ENCODE results near the gene KRT72. TPM values are rescaled to one million over a fixed set of nuclear protein-coding genes. Genes with fewer than 3 reads are reported as not detected.

KRT72 gene
- total and polyA plus RNA-seq, 2 donors, result not detected

DNA sequence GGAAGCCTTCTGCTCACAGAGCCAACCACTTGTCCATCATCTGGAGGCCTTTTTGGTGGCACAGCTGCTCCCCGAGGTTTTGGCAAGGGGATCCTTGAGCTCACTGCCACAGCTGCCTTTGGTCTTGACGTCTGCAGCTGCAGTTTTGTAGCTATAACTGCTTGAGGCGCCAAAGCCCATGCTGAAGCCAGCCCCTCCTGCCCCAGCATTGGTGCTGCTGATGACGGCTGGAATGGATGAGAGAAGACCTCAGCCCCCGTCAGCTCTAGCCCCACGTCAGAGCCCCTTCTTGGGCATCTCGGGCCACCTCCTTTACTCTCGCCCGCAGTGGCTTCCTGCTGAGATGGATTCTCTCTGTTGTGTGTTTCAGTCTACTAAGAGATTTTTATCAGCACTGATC lies 15.3 kb downstream of the KRT72 start:
- no peak for DNase-seq (ENCODE audit: extremely low spot score)
- Histone ChIP-seq H3K36me3 (ENCODE audit: insufficient read depth) (no peaks in the 10 kb centered on the region), H3K27ac (ENCODE audit: low read depth) (no peak overlapping the region), H3K4me1 (ENCODE audit: insufficient read depth) (no peaks in the 10 kb centered on the region), H3K4me3 (ENCODE audit: low read depth, low read length) (no peak overlapping the region)
- WGBS, result 69% methylated on average over 9 of the region's 9 CpGs

DNA sequence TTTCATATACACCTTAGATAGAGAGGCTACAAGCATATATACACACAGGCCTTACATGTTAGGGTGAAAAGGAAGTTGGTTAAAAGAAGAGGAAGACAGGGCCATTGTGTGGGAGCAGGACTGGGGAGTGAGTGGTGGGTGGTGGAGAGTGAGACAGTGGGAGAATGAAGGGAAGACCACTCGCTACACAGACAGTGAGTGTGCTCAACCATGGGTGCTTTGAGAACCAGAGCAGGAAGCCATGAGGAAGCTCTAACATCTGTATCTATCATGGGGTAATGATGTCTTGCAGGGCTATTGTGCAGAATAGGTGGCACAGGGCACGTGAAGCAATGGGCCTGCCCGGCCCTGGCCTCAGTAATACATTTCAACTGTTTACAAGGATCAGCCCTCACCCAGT lies 16.2 kb downstream of the KRT72 start:
- WGBS, result 88% methylated on average over 3 of the region's 3 CpGs
- Histone ChIP-seq H3K27ac (ENCODE audit: low read depth) (no peak overlapping the region), H3K4me1 (ENCODE audit: insufficient read depth) (no peaks in the 10 kb centered on the region), H3K36me3 (ENCODE audit: insufficient read depth) (no peaks in the 10 kb centered on the region), H3K4me3 (ENCODE audit: low read depth, low read length) (no peak overlapping the region)
- no peak for DNase-seq (ENCODE audit: extremely low spot score)

DNA sequence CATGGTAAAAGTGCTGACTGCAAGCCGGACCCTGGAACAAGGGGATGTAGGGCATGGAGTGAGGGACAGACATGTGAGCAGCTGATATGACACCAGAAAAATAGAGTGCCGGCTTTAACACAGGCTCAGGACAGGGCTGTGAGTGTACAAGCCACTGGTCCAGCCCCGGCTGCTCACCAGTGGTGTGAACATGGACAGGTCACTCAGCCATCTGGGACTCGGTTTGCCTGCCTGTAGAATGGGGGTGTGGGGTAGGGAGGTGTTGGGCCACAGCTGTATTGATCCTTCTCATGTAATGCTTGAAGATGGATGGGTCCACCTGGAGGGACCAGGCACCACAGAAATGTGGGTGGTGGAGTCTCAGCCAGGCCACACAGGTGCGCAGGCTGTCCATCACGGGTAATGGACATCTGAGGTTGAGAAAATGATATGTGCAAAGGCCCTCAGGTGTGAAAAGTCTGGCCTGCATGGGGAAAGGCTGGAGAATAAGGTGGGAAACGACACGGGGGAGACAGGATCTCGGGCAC lies 17.0 kb downstream of the KRT72 start:
- Histone ChIP-seq H3K4me3 (ENCODE audit: low read depth, low read length) (no peak overlapping the region), H3K4me1 (ENCODE audit: insufficient read depth) (no peaks in the 10 kb centered on the region), H3K36me3 (ENCODE audit: insufficient read depth) (no peaks in the 10 kb centered on the region), H3K27ac (ENCODE audit: low read depth) (no peak overlapping the region)
- WGBS, result 85% methylated on average over 9 of the region's 9 CpGs
- no peak for DNase-seq (ENCODE audit: extremely low spot score)

DNA sequence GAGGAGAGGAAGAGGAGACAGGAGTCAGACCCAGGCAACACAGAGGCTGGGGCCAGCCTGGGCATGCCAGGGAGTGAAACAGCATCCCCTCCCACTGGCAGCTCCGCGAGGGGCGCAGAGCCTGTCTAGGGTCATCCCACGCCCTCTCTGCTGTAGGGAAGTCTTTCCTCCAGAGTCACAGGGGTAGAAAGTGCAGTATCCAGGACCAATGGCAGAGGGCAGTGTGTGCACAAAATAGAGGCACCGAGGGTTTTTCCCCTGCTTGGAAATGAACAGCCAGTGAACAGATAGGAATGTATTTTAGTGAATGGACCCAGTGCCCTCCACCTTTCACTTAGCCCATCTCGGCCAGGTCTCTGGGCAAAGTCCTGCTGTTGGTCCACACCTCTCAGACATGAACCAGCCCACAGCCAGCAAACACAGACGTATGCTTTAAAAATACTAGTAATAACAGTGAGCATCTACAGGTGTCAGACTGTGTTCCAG lies 18.2 kb downstream of the KRT72 start:
- peak; percentile 69 for DNase-seq (ENCODE audit: extremely low spot score)
- H3K36me3 ChIP-seq (ENCODE audit: insufficient read depth), result no peaks in the 10 kb centered on the region
- no peak overlapping the region for H3K4me3 ChIP-seq (ENCODE audit: low read depth, low read length)
- 18% methylated on average over 7 of the region's 7 CpGs for WGBS
- no peaks in the 10 kb centered on the region for H3K4me1 ChIP-seq (ENCODE audit: insufficient read depth)
- H3K27ac ChIP-seq (ENCODE audit: low read depth), result no peak overlapping the region

DNA sequence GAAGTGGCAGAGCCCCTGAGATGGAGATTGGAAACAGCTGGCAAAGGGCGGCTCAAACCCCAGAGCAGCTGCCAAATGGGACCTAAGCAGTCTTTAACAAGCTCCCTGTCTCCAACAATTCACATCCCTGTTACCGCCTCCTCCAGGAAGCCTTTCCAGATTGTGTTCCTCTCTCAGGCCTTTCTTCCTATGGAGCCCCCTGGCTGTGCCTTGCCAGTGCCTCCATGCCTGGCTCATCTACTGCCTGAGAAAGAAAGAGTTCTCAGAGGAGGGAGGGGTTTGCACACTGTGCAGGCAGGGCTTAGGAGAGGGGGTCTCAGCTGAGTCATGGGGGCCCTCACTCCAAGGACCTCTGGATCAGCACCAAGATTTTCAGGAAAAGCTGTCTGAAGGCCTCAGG lies 18.8 kb downstream of the KRT72 start:
- no peak overlapping the region for H3K27ac ChIP-seq (ENCODE audit: low read depth)
- 67% methylated on average over 2 of the region's 2 CpGs for WGBS

DNA sequence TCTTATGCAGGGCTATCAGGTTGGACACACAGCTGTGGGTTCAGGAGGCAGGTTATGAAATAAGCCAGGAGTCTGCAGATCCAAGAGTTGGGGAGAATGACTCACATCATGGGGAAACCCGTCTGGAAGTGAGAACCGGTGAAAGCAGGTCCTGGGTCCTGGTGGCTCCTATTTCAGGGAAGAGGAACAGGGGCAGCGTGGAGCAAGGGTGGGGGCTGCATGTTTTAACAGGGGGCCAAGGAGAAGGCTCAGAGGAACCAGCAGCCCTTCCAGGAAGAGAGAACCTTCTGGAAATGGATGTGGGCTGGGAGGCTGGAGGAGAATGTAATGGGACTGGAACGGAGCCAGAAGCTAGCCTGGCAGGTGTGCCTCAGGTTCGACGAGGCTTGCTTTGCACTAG lies 19.8 kb downstream of the KRT72 start:
- 68% methylated on average over 6 of the region's 6 CpGs for WGBS
- no peak for DNase-seq (ENCODE audit: extremely low spot score)
- Histone ChIP-seq H3K4me1 (ENCODE audit: insufficient read depth) (no peaks in the 10 kb centered on the region), H3K27ac (ENCODE audit: low read depth) (no peak overlapping the region), H3K36me3 (ENCODE audit: insufficient read depth) (no peaks in the 10 kb centered on the region), H3K4me3 (ENCODE audit: low read depth, low read length) (no peak overlapping the region)

More for the DNA sequence above, 18.8 kb downstream of the KRT72 start:
- DNase-seq (ENCODE audit: extremely low spot score), result no peak
- Histone ChIP-seq H3K36me3 (ENCODE audit: insufficient read depth) (no peaks in the 10 kb centered on the region), H3K4me1 (ENCODE audit: insufficient read depth) (no peaks in the 10 kb centered on the region), H3K4me3 (ENCODE audit: low read depth, low read length) (no peak overlapping the region)

DNA sequence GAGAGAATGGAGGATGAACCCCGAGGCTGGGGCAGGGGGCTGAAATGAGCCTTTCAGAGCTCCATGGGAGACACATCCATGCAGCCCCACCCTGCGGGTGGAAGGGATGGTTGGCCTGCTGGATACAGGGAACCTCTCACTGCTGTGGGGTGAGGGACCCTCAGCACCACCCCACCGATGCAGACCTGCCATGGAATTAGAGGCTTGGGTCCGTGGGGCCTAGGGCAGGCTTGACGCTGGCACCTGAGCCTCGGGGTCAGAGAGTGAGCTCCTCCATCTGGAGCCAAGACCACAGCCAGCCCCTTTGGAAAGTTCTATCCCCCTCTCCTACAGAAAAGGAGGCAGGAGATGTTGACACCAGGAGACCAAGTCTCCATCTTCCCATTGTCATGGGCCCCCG lies 20.2 kb downstream of the KRT72 start:
- WGBS, result 81% methylated on average over 7 of the region's 7 CpGs
- H3K36me3 ChIP-seq (ENCODE audit: insufficient read depth), result no peaks in the 10 kb centered on the region
- no peak overlapping the region for H3K27ac ChIP-seq (ENCODE audit: low read depth)
- DNase-seq (ENCODE audit: extremely low spot score), result no peak
- no peaks in the 10 kb centered on the region for H3K4me1 ChIP-seq (ENCODE audit: insufficient read depth)
- H3K4me3 ChIP-seq (ENCODE audit: low read depth, low read length), result no peak overlapping the region

DNA sequence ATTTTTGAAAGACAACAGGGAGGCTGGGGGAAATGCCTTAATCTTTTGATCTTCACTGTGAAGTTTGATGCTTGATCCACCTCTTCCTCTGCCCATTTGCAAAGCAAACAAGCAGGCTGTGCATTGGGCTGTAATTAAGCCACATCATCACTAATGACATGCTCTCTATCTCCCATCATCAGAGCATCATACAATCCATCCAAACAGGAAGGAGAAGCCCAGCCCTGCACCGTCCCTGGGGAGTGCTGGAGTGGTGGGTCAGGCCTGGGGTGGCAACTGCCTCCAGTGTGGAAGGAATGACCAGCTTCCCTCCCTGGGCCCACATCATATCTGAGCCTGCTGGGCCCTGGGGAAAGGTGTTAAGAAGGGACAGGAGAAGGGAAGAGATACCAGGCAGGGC lies 20.8 kb downstream of the KRT72 start:
- Histone ChIP-seq H3K4me1 (ENCODE audit: insufficient read depth) (no peaks in the 10 kb centered on the region), H3K36me3 (ENCODE audit: insufficient read depth) (no peaks in the 10 kb centered on the region), H3K27ac (ENCODE audit: low read depth) (no peak overlapping the region), H3K4me3 (ENCODE audit: low read depth, low read length) (no peak overlapping the region)
- 74% methylated on average over 1 of the region's 1 CpG for WGBS
- DNase-seq (ENCODE audit: extremely low spot score), result no peak

DNA sequence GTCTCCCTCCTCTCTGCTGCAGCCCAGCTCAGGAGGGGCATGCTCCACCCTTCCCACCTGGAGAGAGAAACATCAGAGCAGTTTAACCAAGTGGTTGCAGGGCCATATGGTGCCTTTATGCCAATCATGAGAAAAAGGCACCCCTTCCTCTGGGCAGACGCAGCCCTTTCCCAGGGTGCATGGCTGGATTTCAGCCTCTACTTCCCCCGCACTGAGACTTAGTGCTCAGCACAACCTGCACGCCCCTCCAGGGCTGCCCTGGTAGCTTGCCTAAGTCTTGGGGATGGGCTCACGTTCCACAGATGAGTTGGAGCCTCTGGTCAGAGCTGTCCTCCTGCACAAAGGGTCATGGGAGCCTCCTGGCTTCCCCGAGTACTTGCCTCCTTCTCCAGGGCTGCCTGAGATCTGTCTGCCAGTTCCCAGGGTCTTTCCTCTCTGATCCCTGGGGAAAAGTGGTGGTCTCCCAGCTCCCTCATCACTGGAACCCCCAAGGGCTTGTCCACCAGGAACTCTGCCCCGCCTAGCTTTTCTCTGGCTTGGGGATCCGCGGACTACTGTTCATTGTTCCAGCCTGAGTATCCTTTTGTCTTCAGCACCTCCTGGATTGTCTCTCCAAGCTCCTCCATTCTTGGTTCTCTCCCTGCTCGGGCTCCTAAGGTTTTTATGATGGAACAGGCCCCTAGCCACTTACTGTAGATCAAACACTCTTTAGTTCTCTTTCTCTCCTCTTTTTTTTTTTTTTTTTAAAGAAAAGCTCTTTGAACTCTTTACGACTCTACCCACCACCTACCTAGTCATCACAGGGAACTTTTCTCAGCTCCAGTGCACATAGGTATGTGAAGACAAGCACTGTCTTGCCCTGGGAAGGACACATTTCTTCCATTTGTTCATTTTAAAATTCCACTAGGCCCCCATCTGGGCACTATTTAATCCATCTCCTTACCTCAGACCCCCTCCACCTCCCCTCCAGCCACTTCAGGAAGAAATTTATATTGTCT lies 21.5 kb downstream of the KRT72 start:
- Histone ChIP-seq H3K4me3 (ENCODE audit: low read depth, low read length) (no peak overlapping the region), H3K27ac (ENCODE audit: low read depth) (no peak overlapping the region), H3K4me1 (ENCODE audit: insufficient read depth) (no peaks in the 10 kb centered on the region), H3K36me3 (ENCODE audit: insufficient read depth) (no peaks in the 10 kb centered on the region)
- peak; percentile 51 for DNase-seq (ENCODE audit: extremely low spot score)
- WGBS, result 78% methylated on average over 10 of the region's 10 CpGs

DNA sequence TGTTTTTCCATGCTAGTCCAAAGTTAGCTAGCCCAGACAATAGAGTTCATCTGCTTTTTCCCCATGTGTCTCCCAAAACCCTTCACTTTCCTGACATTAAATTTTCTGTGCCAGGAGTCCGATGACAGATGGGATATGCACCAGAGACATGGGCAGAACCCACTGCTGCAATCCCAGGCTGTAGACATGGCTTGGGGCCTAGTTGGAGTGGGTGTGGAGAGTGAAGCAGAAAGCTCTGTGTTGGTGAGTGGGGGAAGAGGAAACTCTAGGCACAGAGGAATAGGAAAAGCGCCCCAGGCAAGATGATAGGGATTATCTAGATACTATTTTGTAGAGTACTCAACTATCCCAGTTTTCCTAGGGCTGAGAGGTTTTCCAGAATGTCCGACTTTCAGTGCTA lies 22.8 kb downstream of the KRT72 start:
- WGBS, result 85% methylated on average over 3 of the region's 3 CpGs
- Histone ChIP-seq H3K36me3 (ENCODE audit: insufficient read depth) (no peaks in the 10 kb centered on the region), H3K4me1 (ENCODE audit: insufficient read depth) (no peaks in the 10 kb centered on the region), H3K4me3 (ENCODE audit: low read depth, low read length) (no peak overlapping the region), H3K27ac (ENCODE audit: low read depth) (no peak overlapping the region)
- DNase-seq (ENCODE audit: extremely low spot score), result no peak

DNA sequence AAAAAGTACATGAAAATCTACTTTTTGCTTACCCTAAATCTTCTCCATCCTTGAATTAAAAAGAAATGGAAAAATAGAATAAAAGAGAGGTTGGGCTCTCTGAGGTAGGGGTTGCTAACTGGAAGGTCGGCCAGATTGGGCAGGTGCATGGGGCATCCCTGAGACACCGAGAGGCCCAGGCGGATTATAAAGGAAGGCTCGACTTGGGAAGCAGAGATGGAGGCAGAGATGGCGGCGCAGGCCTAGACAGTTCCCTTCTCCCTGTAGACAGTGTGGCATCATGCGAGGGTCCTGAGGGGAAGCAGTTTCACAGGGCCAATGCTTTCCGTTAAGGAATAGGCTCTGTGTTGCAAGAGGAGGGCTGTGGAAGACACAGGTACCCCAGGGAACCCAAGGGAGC lies 23.9 kb downstream of the KRT72 start:
- Histone ChIP-seq H3K27ac (ENCODE audit: low read depth) (no peak overlapping the region), H3K4me1 (ENCODE audit: insufficient read depth) (no peaks in the 10 kb centered on the region), H3K36me3 (ENCODE audit: insufficient read depth) (no peaks in the 10 kb centered on the region), H3K4me3 (ENCODE audit: low read depth, low read length) (no peak overlapping the region)
- 96% methylated on average over 8 of the region's 8 CpGs for WGBS
- no peak for DNase-seq (ENCODE audit: extremely low spot score)

DNA sequence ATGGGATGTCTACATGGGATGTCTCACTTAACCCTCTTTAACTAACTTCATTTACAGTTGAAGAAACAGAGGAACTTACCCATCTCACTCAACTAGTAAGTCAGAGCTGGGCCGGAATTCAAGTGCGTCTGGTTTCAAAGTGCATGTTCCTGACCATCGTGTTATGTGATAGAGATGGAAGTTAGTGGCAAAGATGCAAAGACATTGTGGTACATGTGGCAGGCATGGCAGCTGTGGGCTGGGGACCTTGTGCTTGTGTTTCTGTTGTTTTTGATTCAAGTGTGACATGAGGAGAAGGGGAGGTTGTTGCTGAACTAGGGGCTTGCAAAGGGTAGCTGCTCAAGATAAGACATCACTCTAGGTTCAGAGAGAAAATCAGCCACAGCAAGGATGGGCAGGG lies 25.3 kb downstream of the KRT72 start:
- Histone ChIP-seq H3K4me1 (ENCODE audit: insufficient read depth) (no peaks in the 10 kb centered on the region), H3K36me3 (ENCODE audit: insufficient read depth) (no peaks in the 10 kb centered on the region), H3K27ac (ENCODE audit: low read depth) (no peak overlapping the region), H3K4me3 (ENCODE audit: low read depth, low read length) (no peak overlapping the region)
- DNase-seq (ENCODE audit: extremely low spot score), result no peak
- 94% methylated on average over 3 of the region's 3 CpGs for WGBS

DNA sequence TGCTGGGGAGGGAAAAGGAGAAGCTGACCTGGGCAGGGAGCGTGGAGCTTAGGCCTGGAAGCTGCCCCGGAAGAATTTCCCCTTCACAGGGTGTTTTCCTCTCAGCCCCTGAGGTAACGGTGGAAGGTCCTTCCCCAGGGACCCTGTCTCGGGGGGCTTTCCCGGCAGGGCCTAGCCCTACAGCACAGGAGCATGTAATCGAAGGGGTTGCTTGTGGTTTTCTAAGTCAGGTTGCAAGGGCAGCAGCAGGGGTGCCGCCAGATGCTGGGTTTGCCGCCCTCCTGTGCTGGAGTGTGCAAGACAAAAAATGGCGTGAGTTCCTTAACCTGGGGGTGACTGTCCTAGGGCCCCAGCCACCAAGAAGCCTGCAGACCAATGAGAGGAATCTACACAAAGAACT lies 26.0 kb downstream of the KRT72 start:
- H3K4me1 ChIP-seq (ENCODE audit: insufficient read depth), result no peaks in the 10 kb centered on the region
- no peak overlapping the region for H3K4me3 ChIP-seq (ENCODE audit: low read depth, low read length)
- 96% methylated on average over 9 of the region's 9 CpGs for WGBS
- no peaks in the 10 kb centered on the region for H3K36me3 ChIP-seq (ENCODE audit: insufficient read depth)
- DNase-seq (ENCODE audit: extremely low spot score), result no peak
- no peak overlapping the region for H3K27ac ChIP-seq (ENCODE audit: low read depth)

DNA sequence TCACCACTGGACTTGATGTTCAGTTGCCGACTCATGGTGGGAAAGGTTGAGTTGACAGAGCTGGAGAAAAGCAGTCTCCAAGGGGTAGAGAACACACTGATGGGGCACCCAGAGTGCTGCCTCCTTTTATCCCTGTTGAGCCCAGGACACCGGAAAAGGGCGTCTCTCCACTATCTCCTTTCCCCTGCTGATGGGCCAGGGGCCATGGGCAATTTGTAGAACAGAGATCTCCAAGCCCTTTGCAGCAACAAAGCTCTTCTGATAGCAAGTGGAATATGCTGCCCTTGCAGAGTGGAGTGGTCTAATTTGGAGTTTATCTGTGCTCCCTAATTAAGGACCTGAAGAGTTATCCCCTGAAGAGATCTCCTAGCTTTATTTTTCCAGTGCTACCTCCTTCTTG lies 27.5 kb downstream of the KRT72 start, which contains the start of gene KRT74:
KRT74 (minus strand) TSS at position 101 of the 400 bp plus-strand sequence; CDS start at position 35, 66 bp downstream.
- Histone ChIP-seq H3K4me1 (ENCODE audit: insufficient read depth) (no peaks in the 10 kb centered on the region), H3K27ac (ENCODE audit: low read depth) (no peak within 1 kb of the TSS), H3K4me3 (ENCODE audit: low read depth, low read length) (no peak within 1 kb of the TSS), H3K36me3 (ENCODE audit: insufficient read depth) (no peaks in the 10 kb centered on the region)
- DNase-seq (ENCODE audit: extremely low spot score), result no peak
- WGBS, result 92% methylated on average over 3 of the region's 3 CpGs
